GM11168 (cell line): ENCODE results near the gene IFITM2.
"Not testable (repeated sequence)": the region's sequence is repeated elsewhere in the genome, so short reads cannot be mapped to it uniquely, and the experiment has no call there.

Experiments used
- in situ Hi-C: fragments of 300-500 bp; cut with MboI; formaldehyde crosslinking; loops from one replicate; pipeline ENCODE4 v1.12.0; 2022; ENCODE audit warnings: low sequenced_read_pairs; ENCODE audit not compliant: unreplicated experiment

IFITM2 gene

GRCh38 chr11:319121-319887 is 11.7 kb downstream of the IFITM2 start:
- in situ Hi-C loops = not testable (repeated sequence)

- in situ Hi-C loops = not testable (repeated sequence)
Measured at GRCh38 chr11:319888-320273, 12.3 kb downstream of the IFITM2 start.

- in situ Hi-C loops = no loop called here
Measured at GRCh38 chr11:324156-324555, 16.5 kb downstream of the IFITM2 start.

GRCh38 chr11:324593-325517 is 17.2 kb downstream of the IFITM2 start:
- in situ Hi-C loops = not testable (repeated sequence)

GRCh38 chr11:325796-326591 is 18.4 kb downstream of the IFITM2 start:
- in situ Hi-C loops = no loop called here

- in situ Hi-C loops = no loop called here
Measured at GRCh38 chr11:326592-326841, 18.9 kb downstream of the IFITM2 start.

GRCh38 chr11:326842-327580 is 19.4 kb downstream of the IFITM2 start:
- in situ Hi-C loops = no loop called here

- in situ Hi-C loops = no loop called here
Measured at GRCh38 chr11:327581-327923, 19.9 kb downstream of the IFITM2 start.

- in situ Hi-C loops = no loop called here
Measured at GRCh38 chr11:328012-328411, 20.4 kb downstream of the IFITM2 start.

- in situ Hi-C loops = not testable (repeated sequence)
Measured at GRCh38 chr11:328516-329100, 21.0 kb downstream of the IFITM2 start.

GRCh38 chr11:329886-330253 is 22.3 kb downstream of the IFITM2 start:
- in situ Hi-C loops = no loop called here

GRCh38 chr11:330307-330693 is 22.7 kb downstream of the IFITM2 start:
- in situ Hi-C loops = no loop called here

- in situ Hi-C loops = no loop called here
Measured at GRCh38 chr11:330694-331357, 23.2 kb downstream of the IFITM2 start.

GRCh38 chr11:331358-332060 is 23.9 kb downstream of the IFITM2 start:
- in situ Hi-C loops = no loop called here

- in situ Hi-C loops = no loop called here
Measured at GRCh38 chr11:332651-333480, 25.2 kb downstream of the IFITM2 start.

GRCh38 chr11:333616-334263 is 26.1 kb downstream of the IFITM2 start:
- in situ Hi-C loops = not testable (repeated sequence)

- in situ Hi-C loops = no loop called here
Measured at GRCh38 chr11:334264-334994, 26.8 kb downstream of the IFITM2 start.
